Stimulated activated CD8-positive, alpha-beta memory T cell treated with anti-CD3 and anti-CD28 coated beads, Interleukin-15, amount 100 ng/mL, for 24 hours (primary cell): ENCODE data around the gene FAM131B.

Source experiments
- DNase-seq: peaks from one replicate; pipeline ENCODE4 v3.0.0-alpha.2; 2020; ENCODE audit warnings: low read depth

The FAM131B gene

DNA sequence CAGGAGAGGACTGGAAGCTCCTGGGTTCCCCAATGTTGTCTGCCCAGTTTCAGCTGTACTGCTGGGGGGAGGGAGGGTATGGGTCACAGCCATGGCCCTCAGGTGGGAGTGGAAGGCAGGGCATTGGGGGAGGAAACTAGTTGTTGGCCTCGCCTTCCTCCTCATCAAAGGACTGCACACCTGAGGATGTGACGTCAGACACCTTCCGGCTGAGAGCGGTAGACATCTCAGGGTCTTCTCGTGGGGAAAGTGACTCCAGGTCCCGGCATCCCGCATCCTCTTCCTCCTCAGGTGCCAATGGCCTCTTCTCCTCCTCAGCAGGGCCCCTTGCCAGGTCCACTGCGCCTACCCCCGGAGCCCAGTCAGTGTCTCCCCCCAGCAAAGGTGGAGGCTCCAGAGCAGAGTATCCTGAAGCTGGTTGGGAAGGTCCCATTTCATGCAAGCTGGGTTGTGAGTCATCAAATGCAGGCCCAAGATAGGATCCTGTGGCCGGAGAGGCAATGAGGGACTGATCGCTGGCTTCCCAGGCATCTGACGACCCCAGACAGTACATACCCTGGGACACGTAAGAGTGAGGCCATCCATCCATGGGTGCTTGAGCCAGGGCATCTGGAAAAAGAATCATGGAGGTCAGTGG is 6.0 kb downstream of the FAM131B start:
- no peak for DNase-seq

DNA sequence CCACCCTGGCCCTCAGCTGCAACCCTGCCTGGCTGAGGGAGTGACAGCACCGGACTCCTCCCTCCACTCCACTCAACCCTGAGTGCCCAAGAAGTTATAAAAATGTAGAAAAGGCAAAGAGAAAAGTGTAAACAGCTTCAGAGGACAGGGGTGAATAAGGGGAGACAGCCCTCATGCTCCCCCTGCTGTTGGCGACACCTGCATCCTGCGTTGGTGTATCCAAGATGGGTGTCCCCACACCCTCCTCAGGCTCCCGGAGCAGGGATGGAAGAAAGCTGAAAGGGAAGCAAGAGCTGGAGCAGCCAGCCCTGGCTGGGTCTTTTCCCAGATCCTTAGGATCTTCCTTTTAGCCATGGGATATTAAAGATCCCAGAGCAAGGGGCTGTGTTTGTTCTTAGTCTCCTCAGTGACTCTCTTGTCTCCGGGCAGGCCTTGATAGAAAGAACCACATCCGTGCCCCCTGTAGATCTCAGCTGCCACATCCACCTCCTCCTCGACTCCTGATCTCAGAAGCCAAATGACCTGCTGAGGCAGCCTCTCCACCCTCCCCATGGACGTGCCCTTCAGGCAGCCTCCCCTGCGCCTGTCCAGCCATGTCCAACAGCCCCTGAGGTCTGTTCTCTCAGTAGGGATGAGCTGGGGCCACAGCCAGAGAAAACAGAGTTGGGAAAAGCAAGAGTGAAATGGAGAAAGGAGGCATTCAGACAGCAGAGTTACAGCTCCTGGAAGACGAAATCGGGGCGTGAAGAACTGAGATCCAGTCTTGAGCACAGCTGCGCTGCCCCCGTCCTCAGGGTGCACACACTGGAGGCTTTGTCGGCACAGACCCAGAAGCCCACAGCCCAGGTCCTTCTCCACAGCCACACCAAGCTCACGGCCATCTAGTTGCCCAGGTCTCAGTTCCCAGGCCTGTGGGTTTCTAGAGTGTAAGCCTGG is 6.8 kb downstream of the FAM131B start:
- no peak for DNase-seq

DNA sequence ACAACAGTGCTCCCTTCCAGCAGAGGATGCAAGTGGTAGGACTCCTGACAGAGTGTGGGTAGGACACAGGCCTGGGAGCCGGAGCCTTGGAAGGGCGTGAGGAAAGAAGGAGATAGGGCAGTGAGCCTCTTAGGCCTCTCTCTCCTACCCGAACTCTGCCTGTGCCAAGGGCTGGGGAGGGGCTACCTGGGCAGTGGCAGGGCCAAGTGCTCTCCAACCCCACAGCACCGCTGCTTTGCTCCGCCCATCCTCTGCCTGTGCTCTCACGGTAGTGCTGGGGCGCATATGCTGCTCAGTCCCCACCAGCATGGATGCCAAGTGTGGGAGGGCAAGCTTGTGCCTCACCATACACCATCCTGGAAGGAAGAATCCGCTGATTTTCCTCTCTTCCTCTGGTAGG is 7.5 kb downstream of the FAM131B start:
- DNase-seq = no peak

DNA sequence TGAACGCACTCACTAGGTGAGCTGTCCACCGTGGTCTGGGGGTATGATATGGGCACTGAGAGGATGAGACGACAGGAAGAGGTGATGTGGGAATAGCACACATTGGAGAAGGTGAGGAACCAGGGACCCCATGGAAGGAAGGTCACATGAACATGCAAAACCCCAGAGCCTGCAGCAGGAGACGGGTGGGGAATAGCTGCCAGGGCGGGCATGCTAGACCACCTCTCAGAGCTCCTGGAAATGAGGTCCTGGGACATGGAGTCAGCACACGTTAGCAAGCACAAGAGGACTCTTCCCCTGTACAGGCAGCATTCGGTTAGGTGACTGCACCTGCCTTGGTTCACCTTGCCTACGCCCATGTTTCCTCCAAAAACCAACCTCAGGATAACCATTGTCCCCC is 8.1 kb downstream of the FAM131B start:
- DNase-seq = no peak

DNA sequence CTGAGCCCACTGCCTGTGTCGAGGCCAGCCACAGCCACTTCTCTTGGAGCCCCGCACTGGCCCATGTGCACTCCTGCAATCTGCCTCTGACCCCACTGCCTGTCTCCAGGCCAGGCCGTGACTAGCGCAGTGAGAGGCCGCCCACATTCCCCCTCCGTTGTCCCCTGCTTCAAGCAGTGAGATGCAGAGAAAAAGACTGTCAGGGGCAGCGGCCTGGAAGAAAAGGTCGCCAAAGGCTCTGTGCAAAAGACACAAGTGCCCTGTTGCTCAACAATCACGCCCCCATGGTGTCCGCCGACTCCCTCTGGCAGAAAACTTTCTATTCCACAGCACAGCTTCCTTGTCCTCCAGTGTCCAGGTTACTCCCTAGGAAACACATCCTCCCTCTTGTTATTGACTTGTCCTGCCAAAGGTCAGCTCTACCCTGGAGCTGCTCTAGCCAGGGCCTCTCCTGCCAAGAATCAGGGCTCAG is 9.9 kb downstream of the FAM131B start:
- no peak for DNase-seq

DNA sequence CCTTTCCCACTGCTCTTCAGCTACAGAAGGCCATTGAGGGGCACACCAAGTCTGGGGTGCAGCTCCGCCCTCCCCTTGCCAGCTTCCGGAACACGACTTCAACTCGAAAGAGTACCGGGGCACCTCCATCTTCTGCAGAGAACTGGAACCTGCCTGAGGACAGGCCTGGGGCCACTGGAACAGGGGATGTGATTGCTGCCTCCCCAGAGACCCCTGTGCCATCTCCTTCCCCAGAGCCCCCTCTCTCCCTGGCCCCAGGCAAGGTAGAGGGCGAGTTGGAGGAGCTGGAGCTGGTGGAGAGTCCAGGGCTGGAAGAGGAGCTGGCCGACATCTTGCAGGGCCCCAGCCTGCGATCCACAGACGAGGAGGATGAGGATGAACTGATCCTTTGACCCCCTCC is 10.9 kb downstream of the FAM131B start:
- DNase-seq = no peak

DNA sequence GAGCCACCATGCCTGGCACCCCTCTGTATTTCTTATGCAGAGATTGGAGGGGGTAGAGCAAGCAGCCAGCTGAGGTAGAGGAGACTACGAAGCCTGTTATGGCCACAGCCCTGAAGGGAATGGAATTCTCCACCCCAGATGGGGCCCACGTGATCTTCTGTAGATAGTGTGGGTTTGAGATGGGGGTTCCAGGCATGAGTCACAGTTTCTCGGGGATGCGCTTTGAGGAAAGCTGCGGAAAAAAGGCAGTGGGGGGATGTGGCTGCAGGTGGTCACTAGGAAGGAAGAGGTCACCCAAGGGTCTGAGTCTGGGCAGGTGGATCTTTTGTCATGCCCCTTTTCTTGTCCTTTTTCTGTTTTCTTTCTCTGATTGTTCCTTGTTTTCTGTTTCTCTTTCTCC is 11.5 kb downstream of the FAM131B start:
- no peak for DNase-seq

DNA sequence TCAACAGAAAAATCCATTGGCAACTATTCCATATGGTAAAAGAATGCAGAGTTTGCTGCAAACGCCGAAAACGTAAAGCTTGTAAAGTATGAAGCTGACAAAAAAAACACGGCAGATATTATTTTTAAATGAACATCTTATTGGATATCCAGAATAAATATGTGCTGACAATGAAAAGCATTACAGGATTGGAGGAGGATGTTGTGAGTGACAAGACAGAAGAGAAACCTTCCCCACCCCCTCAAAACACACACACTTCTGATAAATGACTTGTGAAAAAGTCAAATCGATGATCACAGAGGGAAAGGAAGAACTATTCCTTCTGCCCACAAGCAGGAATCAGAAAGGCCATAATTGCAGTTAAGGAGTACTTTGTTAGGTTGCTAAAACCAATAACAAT is 14.6 kb downstream of the FAM131B start:
- DNase-seq = no peak

DNA sequence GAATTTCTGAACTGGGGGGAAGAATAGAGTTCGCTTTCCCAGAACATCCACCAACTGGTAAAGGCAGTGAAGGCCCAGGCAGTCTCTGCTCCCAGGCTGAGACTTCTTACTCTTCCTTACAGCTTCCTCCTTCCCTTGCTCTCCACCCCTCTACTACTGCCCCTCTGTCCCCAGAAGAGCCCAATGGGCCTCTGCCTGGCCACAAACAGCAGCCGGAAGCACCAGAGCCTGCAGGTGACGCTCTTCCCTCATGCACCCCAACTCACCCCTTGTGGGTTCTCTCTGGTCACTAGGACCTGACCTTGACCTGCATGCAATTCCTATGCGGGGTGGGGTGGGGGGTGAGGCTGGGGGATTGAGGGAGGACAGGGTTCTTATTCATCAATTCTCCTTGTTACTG is 16.5 kb downstream of the FAM131B start:
- no peak for DNase-seq

DNA sequence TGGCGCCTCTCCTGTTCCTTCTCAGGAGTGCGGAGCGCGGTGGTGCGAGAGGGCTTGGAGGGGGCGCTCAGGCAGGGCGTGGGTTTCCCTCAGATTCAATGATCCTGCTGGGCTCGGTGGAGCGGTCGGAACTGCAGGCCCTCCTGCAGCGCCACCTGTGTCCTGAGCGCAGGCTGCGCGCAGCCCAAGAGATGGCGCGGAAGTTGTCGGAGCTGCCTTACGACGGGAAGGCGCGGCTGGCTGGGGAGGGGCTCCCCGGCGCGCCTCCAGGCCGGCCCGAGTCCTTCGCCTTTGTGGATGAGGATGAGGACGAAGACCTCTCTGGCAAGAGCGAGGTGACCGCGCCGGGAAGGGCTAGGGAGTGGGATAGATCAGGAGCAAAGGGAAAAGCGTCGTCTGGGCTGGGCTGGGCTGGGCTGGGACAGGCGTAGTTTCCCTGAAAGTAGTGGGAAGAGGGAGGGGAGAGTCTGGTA is 17.0 kb downstream of the FAM131B start:
- DNase-seq = peak; percentile 37

DNA sequence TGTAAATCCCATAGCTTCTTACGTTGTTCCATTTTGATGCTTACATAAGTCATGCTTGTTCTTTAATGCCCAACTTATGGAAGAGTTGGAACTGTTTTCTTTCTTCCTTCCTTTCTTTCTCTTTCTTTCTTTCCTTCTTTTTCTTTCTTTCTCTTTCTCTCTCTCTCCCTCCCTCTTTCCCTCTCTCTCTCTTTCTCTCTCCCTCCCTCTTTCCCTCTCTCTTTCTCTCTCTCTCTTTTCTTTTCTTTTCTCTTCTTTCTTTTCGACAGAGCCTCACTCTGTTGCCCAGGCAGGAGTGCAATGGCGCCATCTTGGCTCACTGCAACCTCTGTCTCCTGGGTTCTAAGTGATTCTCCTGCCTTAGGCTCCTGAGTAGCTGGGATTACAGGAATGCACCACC is 18.9 kb downstream of the FAM131B start:
- DNase-seq = no peak

DNA sequence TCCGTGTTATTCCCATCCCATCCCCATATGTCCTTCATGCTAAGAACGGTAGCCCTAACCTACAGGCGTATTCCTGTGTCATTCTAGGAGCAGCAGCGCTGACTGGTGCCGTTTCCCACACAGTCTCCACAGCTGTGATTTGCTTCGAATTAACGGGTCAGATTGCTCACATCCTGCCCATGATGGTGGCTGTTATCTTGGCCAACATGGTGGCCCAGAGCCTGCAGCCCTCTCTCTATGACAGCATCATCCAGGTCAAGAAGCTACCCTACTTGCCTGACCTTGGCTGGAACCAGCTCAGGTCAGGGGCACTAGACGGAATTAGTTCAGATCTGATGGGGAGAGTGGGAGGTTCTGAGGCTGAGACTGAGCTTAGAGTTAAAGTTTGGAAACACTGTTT is 20.7 kb downstream of the FAM131B start:
- no peak for DNase-seq

DNA sequence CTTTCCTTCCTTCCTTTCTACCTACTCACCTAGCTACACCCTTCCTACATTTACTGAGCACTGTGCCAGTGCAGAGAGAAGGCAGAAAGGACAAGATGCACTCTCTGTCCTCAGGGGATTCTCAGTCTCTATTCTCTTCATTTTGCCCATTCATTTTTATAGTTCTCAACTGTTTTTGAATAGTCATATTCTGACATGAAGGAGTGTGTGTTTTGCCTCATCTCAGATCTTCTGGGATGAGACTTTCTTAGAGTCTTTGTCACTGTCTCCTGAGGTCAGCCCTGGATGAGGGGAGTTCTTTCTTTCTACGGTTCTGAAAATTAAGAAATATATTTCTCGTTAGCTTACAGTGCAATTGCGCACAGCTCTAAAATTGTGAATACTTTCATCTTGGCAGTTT is 25.3 kb downstream of the FAM131B start:
- no peak for DNase-seq

DNA sequence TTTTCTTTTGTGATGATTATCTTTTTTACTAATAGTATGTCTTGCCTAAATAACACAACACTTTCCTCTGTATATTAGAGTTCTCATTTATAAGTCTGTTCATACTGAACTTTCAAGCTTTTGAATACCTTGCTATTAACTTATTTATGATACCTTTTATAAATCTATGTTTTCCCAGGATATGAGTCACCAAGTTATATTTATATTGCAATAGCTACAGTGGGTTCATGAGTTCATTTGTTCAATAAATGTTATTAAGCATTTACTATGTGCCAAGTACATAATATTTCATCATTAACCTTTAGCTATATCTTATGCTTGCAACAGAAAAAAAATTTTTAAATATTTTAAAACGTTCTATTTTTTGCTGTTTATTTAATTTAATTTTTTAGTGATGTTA is 28.3 kb downstream of the FAM131B start:
- no peak for DNase-seq

DNA sequence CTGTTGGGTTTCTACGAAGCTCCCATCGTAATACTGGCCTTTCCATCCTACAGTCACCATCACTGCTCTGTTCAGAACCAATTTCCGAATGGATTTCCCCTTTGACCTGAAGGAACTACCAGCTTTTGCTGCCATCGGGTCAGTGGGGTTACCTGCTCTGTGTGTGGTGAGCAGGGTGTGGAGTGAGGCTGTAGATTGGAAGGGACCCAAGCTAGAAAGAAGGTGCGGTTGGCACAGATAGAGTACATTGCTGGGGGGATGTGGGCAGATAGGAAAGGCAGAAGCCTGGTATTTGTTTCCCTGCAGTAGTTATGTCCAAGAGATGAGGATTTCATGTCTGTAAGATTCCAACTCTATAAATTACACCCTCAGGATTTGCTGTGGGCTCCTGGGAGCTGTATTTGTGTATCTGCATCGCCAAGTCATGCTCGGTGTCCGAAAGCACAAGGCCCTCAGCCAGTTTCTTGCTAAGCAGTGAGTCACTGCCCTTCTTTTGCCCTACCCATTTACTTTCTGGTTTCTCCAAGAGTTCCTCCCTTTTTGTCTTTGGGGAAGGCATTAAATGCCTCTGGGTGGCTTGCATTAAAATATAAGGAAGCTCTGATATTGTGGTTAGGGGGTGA is 31.2 kb downstream of the FAM131B start:
- DNase-seq = no peak

DNA sequence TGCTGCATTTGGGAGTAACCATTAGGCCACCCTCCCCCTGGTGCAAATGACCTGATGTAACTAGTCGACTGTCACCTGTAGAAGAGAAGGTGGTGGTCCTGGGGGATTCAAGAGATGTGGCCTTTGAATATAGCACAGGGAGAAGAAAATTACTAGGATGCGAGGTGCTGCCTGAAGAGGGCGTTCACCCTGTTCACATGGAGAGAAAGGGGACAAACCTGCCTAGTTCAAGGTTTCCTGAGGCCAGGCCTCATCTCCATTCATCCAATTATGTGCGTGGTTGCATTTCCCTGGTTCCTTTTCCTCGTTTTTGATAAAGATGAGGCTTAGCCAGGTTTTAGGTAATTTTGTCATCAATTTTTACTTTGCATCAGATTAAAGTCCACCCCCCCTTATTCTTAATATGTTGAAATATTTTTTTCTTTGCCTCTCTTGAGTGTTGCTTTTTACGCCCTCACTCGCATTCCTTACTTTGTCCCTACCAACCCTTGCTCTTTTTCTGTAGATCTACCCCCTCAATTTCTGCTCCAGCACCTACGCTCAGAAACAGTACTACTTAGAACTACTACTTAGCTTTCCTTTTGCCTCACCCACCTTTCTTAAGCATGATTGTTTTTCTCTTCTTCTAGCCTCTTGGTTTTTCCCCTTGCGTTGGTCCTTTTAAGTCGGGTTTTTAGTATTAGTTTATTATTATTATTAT is 32.9 kb downstream of the FAM131B start:
- DNase-seq = no peak

DNA sequence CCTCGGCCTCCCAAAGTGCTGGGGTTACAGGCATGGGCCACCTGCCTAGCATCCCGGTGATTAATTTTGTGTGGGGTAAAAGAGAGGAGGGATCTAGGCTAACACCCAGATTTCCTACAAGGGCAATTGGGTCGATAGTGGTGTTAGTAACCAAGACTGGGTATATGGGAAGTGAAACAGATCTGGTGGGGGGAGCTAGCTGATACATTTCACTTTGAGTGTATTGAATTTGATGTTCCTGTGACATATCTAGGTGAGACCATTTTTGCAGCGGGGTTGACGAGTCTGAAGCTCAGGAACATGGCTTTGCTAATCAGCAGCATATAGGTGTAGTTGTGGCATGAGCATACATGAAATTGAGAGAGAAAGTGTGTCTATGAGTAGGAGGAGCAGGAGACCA is 34.6 kb downstream of the FAM131B start:
- DNase-seq = no peak

DNA sequence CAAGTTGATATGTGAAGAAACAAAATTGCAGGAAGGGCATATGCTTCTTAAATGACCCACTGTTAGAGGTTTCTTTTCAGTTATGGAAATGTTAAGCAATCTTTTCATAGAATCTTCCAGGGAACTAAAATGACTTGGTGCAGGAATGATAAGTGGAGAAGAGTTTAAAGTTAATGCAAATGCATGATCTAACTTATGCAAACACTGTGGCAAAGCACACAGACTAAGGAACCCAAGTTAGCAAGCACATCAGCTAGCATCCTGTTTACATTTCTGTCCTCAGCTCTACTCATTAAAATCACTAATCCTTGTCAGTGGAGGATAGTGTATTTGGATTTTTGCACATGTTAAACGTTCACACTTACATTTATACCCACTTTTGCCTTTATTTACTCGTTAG is 37.3 kb downstream of the FAM131B start:
- no peak for DNase-seq

DNA sequence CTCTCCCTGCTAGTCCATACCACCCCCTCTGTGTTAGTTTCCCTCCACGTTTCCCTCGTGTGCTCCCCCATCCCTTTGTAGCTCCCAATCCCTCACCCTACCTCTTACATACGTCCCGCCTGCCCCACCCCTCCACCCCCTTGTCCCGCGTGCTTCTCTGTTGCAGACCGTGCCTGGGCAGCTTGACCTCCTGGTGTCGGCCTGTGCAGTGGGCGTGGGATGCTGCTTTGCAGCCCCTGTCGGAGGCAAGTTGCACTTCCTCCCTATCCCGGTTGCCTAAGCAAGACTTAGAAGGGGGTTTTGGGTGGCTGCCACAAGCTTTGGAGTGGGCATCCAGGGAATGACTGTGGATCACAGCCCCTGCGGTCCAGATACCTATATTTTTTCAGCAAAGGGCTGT is 38.9 kb downstream of the FAM131B start:
- DNase-seq = no peak

DNA sequence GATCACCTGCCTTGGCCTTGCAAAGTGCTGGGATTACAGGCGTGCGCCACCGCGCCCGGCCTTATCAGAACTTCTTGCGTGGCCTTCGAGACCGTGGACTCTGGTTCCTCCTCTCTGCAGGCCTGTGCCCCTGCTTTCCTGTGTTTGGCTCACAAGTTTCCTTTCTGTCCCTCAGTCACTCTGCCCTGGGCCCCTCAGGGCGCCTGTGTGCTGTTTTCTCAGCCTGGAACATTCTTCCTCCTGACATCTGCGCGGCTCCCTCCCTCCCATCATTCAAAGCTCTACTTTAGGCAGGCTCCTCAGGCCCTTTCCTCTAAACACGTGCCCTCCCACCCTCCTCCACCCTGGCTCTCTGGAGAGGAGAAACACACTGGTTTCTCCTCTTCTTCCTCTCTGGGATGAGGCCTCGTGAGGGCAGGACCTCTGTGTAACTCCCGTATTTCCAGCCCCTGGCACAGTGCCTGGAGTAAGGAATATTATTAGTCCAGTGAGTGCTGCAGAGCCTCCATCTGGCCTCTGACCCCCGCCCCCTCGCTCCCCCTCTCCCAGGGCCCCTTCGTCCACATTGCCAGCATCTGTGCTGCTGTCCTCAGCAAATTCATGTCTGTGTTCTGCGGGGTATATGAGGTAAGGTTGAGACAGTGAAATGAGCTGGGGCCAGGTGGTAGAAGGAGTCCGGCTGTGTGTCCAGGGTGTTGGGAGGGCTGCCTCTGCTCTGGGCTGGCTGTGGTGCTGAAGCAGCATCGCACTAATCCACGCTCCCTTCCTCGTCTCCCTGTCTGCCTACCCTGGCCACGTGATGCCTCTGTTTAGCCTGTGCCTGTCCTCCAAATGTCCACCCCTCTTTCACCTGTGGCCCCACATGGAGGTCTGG is 39.5 kb downstream of the FAM131B start:
- DNase-seq = no peak

DNA sequence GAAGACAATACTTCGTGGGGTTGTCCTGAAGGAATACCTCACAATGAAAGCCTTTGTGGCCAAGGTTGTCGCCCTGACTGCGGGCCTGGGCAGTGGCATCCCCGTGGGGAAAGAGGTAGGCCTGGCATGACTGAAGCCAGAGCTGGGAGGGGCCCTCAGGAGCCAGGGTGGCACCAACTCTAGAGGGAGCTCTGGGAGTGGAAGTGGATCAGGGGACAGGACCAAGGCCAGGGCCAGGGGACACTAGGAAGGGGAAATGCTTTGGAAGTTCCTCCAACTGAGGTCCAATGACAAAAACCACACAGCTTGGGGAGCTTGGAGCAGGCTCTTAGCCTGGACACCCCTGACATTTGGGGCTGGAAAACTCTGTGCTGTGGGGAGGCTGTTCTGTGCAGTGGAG is 40.8 kb downstream of the FAM131B start:
- no peak for DNase-seq
